A673 (cell line): ENCODE measurements around the gene NF1. TPM values are rescaled to one million over a fixed set of nuclear protein-coding genes. Genes with fewer than 3 reads are reported as not detected.

ENCODE experiments used
- BruUV-seq: library from RNA; stranded (reverse); fragments of 400-500 nt; replicated peaks from 2 replicates; lab custom pipeline; 2021; lab: Mats Ljungman, UMichigan
- CTCF ChIA-PET: fragments of 300-600 bp; sonication (Branson Sonifier 250); formaldehyde crosslinking; loops from one replicate; lab custom pipeline; 2022; ENCODE audit warnings: antibody characterized with exemption; lab: Charles Lee
- POLR2A ChIA-PET: fragments of 300-600 bp; sonication (Branson Sonifier 250); formaldehyde crosslinking; loops from one replicate; lab custom pipeline; 2022; ENCODE audit warnings: antibody characterized with exemption; ENCODE audit not compliant: low non-redundant PET; lab: Charles Lee
- DNase-seq: peaks from one replicate; pipeline ENCODE4 v3.0.0-alpha.2; 2015; ENCODE audit warnings: low spot score
- H3K27ac ChIP-seq: fragments of 200-600 bp; sonication (generic); 2 replicates; pipeline ENCODE4 v1.5.1; 2016; ENCODE audit warnings: mixed run types, low read depth, mild to moderate bottlenecking, mixed read lengths, antibody characterized with exemption, low read length; ENCODE audit not compliant: poor library complexity, severe bottlenecking
- H3K27me3 ChIP-seq: fragments of 200-600 bp; sonication (generic); replicated peaks from 2 replicates; pipeline ENCODE4 v1.6.1; 2017; ENCODE audit warnings: mixed run types, low read depth, mild to moderate bottlenecking, mixed read lengths, antibody characterized with exemption, low read length; ENCODE audit not compliant: insufficient read depth, poor library complexity
- H3K36me3 ChIP-seq: fragments of 200-600 bp; sonication (generic); 2 replicates; pipeline ENCODE4 v1.6.1; 2016; ENCODE audit warnings: mixed run types, mild to moderate bottlenecking, mixed read lengths, antibody characterized with exemption, low read length; ENCODE audit not compliant: insufficient read depth, poor library complexity, severe bottlenecking
- H3K4me1 ChIP-seq: fragments of 200-600 bp; sonication (generic); 2 replicates; pipeline ENCODE4 v1.6.1; 2017; ENCODE audit warnings: mixed run types, mild to moderate bottlenecking, mixed read lengths, antibody characterized with exemption, low read length; ENCODE audit not compliant: insufficient read depth, poor library complexity, severe bottlenecking
- H3K4me3 ChIP-seq: fragments of 200-600 bp; sonication (generic); 2 replicates; pipeline ENCODE4 v1.5.1; 2016; ENCODE audit warnings: low read depth, mixed run types, mild to moderate bottlenecking, mixed read lengths, low read length; ENCODE audit not compliant: poor library complexity, severe bottlenecking
- H3K9me3 ChIP-seq: fragments of 200-600 bp; sonication (generic); 2 replicates; pipeline ENCODE4 v1.6.1; 2016; ENCODE audit warnings: mixed run types, low read depth, mild to moderate bottlenecking, mixed read lengths, antibody characterized with exemption, low read length; ENCODE audit not compliant: poor library complexity, severe bottlenecking
- EZH2 ChIP-seq: fragments of 200-600 bp; sonication (generic); IDR thresholded peaks from 2 replicates; pipeline ENCODE4 v1.6.1; 2017; ENCODE audit warnings: borderline replicate concordance, low read depth, mild to moderate bottlenecking, mixed read lengths, antibody characterized with exemption, low read length; ENCODE audit not compliant: poor library complexity, severe bottlenecking
- intact Hi-C: fragments of 100-400 bp; cut with micrococcal nuclease; formaldehyde crosslinking; loops from one replicate; pipeline ENCODE4 v1.10.0; 2022; ENCODE audit not compliant: unreplicated experiment
- total RNA-seq: library from RNA; stranded (reverse); gene quantifications from 2 replicates; pipeline ENCODE4 v1.2.3, GENCODE V29; 2021
- TF ChIP-seq, protein P1 (sequence below): fragments of 300-800, 200-600 bp; sonication (generic); conservative IDR thresholded peaks from 2 replicates; pipeline ENCODE4 v1.5.1; 2017; ENCODE audit warnings: low read depth, mild to moderate bottlenecking, antibody characterized with exemption, low read length, moderate library complexity, mixed read lengths

The NF1 gene
- total RNA-seq, 1 experiment from 2014 or later: 32.1 TPM

DNA sequence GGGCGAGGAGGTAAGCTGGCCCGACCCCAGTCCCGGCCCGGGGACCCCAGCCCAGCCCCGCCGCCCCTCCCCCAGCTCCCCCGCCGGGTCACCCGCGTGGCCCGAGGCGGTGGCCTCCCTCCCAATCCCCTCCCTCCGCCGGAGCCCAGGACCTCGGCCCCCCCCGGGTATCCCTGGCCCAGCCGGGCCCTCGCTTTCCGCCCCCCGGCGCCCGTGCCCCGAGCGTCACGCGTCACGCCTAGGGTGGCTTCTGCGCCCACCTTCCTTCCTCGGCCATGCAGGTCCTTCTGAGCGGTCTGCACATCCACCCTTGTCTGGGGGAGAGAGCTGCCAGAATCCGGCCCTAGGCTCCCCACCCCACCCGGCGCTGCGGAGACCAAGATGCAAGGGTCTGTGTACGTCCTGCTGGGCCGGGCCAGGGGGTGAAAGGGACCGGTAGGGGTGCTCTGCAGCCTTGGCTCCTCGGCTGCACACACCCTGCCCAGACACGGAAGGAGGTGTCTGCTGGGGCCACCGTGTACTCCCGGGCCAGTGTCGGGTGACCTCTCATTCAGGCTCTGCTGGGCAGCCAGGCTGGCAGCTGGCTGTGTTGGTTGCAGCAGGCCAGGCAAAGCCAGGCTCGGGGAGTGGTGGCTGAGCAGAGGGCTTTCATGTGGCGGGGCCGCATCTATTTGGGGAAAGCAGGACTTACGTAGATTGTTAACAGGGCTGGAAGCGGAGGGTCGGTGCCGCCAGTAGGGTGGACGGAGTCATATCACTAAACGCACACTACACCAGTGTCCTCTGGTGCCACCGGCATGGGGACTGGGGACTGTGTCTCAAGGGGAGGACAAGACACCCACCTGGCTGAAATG lies 297.5 kb downstream of the NF1 start:
- DNase-seq: no peak
- Histone ChIP-seq H3K27ac (no peak overlapping the region), H3K4me3 (peak overlapping the region; percentile 35), H3K9me3 (no peaks in the 10 kb centered on the region), H3K27me3 (no peaks in the 10 kb centered on the region), H3K36me3 (no peaks in the 10 kb centered on the region), H3K4me1 (no peaks in the 10 kb centered on the region)
- TF ChIP-seq EZH2: no peak
- no TSS peak for BruUV-seq
- ChIA-PET POLR2A (interaction anchor here (0.6 kb wide), 1 partner anchor 416 kb away, joined by 3 read pairs; no protein-coding TSS in a partner anchor), CTCF (no interaction called here)
- intact Hi-C loops: no loop called here

DNA sequence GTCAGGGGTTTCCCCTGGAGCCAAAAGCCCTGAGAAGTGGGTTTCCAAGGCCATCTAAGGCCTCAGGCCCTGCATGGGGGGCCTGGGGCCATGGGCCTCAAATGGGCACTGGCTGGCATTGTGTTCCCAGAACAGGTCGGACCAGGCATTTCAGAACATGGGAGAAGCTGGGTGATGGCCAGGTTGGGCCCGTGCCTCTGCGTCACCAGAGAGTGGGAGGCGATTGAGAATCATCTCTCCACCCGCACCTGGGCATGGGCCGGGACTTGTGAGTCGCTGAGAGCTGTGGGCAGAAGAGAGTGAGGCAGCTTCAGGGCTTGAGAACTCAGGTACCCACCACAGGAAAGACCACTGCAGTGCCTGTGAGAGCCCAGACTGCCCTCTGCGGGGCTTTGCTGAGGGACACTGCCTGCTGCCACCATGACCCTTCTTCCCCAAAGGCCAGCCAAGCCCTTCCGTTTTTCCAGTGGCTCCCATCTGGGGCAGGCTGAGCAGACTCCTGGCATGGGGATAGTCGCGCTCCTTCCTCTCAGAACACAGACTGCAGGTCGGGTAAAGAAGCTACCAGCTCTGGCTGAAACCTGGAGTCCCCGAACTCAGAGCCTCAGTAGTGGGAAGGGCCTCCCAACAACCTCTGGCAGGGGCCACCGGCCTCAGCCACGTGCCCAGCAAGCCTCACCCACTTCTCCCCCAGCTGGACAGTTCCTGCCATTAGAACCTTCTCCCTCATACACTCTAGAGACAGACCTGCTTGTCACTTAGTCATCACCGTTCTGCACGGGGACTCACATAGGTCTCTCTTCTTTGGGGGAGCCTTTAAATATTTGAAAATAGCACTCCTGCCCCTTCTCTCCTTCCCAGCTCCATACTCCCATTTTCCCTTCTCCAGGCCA lies 298.3 kb downstream of the NF1 start:
- Histone ChIP-seq H3K27me3 (no peaks in the 10 kb centered on the region), H3K4me3 (no peak overlapping the region), H3K27ac (no peak overlapping the region), H3K9me3 (no peaks in the 10 kb centered on the region), H3K36me3 (no peaks in the 10 kb centered on the region), H3K4me1 (no peaks in the 10 kb centered on the region)
- intact Hi-C loops: no loop called here
- ChIA-PET CTCF (no interaction called here), POLR2A (interaction anchor here (0.6 kb wide), 1 partner anchor 416 kb away, joined by 3 read pairs; no protein-coding TSS in a partner anchor)
- TF ChIP-seq EZH2: no peak
- TF ChIP-seq, protein P1, sequence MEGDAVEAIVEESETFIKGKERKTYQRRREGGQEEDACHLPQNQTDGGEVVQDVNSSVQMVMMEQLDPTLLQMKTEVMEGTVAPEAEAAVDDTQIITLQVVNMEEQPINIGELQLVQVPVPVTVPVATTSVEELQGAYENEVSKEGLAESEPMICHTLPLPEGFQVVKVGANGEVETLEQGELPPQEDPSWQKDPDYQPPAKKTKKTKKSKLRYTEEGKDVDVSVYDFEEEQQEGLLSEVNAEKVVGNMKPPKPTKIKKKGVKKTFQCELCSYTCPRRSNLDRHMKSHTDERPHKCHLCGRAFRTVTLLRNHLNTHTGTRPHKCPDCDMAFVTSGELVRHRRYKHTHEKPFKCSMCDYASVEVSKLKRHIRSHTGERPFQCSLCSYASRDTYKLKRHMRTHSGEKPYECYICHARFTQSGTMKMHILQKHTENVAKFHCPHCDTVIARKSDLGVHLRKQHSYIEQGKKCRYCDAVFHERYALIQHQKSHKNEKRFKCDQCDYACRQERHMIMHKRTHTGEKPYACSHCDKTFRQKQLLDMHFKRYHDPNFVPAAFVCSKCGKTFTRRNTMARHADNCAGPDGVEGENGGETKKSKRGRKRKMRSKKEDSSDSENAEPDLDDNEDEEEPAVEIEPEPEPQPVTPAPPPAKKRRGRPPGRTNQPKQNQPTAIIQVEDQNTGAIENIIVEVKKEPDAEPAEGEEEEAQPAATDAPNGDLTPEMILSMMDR: no peak
- BruUV-seq: no TSS peak
- DNase-seq: no peak

DNA sequence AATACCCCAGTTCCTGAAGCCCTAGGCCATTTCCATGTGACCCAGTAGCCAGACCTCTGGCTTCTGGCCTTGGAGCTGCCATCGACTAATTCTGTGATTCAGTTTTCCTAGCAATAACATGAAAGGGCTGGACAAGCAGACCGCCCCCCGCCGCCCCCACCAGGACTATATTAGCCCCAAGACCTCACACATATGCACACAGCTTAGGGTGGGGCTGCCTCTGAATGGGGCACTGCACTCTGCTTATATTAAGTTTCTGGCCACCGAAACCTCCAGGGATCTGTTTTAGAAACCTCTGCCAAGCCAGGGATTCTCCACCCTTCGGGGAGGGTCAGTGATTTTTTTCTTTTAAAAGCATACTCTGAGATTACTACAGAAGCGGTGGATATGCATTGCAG lies 299.0 kb downstream of the NF1 start:
- no peaks in the 10 kb centered on the region for H3K36me3 ChIP-seq
- H3K4me1 ChIP-seq: no peaks in the 10 kb centered on the region
- H3K27me3 ChIP-seq: no peaks in the 10 kb centered on the region
- no peak overlapping the region for H3K27ac ChIP-seq
- no peak for DNase-seq
- TF ChIP-seq EZH2: no peak
- TF ChIP-seq, protein P1: no peak
- intact Hi-C loops: no loop called here
- no peak overlapping the region for H3K4me3 ChIP-seq
- no TSS peak for BruUV-seq
- H3K9me3 ChIP-seq: no peaks in the 10 kb centered on the region
- CTCF ChIA-PET: no interaction called here
- POLR2A ChIA-PET: no interaction called here
